ENCODE results near the gene FER.

- no peak for TF ChIP-seq CTCF (IDR thresholded peaks at IDR 0.05; ENCODE audit: insufficient read depth, low read length, poor library complexity, severe bottlenecking)
- no peak for TF ChIP-seq EZH2phosphoT487 (conservative IDR thresholded peaks at IDR 0.05; ENCODE audit: low read length)
Measured at GRCh38 chr5:109099081-109099480, 351.4 kb downstream of the FER start.

Measured in SU-DHL-6 (cell line).